GM19193 (cell line): Measurements from ENCODE around the gene RAB44.

Experiments
- POLR2A ChIP-seq: IDR thresholded peaks from 4 replicates; pipeline ENCODE4 v1.6.1; 2011; ENCODE audit not compliant: insufficient read depth, insufficient read length; ENCODE audit errors: extremely low read depth

RAB44 gene

DNA sequence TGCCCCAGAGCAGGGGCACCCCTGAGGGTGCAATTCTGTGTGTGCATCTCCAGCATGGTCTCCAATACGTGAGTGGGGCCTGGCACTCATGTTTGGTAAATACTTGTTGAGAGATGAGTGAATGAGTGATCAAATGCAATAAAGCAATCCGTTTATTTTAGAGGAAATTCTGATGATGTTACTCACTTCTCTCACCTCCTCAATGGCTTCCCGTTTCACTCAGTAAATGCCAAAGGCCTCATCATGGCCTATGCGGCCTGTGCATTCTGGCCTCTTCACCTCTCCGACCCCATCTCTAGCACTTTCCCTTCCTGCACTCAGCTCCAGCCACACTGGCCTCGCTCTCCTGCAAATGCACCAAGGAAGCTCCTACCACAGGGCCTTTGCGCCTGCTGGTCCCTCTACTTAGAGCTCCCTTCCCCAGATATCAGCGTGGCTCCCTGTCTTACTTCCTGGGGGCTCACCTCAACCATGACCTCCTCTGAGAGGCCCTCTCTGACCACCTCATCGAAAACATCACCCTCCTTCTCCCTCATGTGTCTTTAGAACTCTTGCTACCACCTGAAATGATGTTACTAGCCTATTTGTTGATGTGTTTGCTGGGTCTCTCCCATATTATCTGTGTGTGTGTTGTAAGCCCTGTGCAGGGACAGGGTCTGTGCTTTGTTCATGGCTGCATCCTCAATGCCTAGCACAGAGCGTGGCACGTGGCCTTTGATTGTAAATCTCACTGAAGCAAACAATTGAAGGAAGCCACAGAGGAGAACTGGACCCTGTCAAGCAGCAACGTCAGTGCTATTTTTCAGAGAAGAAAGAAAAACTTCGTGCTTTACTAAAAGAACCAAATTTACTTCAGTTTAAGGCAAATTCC is 42.6 kb downstream of the RAB44 start:
- TF ChIP-seq POLR2A = no peak

DNA sequence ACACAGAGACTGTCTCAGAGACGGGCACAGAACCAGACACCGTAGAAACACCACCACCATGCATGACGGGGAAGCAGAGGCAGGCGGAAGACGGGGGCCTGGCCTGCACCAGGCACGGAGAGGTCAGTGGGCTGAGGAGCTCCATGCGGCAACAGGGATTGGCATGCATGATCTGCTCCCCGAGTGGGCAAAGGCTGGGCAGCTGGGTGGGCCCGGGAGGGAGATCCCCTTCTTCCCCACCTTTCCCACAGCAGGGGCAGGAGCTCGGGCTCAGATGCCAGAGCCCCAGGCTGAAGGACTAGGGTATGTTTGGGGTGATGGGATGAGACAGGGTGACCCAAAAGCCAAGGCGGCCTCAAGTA is 43.2 kb downstream of the RAB44 start:
- no peak for TF ChIP-seq POLR2A

DNA sequence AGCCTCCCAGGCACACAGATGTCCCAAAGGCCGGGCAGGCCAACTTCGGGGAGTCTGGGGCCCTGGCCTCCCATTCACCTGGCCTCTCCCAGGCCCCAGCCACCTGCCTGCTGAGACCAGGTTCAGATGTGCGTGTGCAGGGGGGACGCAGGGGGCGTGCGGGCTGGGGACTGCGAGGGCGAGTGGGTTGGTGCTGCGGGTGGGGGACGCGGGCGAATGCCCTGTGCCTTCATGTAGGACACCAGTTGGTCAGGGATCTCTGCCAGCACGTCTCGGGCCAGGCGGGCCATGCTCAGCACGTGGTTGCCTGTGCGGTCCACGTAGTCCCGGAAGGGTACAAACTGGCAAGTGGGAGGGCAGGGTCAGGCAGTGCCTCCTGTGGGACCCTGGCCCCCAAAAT is 44.5 kb downstream of the RAB44 start:
- TF ChIP-seq POLR2A = no peak

DNA sequence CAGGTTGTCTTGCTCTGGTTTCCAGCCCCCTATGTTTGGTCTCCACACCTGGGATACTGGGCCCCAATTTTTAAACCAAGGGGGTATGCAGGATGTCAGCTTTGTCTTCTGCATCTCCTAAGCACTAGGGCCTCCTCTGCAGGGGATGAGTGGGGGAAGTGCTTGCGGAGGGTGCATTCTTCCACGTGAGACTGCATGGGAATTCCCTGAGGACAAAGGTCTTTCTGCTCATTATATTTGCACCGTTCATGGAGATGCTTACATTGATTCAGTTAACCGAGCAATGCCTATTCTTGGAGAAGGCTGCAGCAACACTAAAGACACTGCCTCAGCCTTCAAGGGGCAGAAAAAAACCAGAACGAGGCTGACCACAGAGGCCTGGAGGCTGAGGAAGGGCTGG is 45.4 kb downstream of the RAB44 start:
- TF ChIP-seq POLR2A = no peak

DNA sequence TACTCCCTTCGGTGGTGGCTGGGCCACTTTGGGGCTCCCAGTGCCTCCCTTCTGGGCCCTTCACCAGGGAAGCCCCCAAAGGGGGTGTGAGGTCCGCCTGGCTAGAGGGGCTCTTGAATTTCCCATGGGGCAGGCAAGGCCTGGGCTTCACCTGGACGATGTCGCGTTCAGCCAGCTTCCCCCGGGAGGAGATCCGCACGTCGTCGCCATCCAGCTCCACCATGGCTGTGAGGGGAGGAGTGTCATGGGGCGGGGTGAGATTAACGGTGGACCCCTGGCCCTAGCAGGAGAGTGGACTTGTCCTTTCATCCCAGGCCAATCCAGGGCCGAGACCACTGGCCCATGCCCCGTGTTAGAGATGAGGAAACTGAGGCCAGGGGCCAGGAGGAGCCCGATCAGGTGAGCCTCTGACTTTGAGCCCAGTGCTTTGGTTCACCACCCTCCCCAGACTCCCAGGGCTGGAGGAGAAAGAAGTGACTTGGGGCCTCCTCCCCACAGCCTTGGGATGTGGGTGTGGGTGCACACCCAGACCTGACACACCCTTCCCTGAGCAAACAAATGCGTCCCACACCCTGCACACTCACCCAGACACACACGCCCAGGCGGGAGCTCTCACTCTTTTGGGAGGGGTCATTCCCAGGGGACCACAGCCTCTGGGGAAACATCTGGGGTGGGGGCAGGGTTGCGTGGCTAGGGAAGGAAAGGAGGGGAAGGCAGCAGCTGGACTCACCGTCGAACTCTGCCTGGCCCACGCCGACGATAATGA is 46.1 kb downstream of the RAB44 start:
- TF ChIP-seq POLR2A = no peak

DNA sequence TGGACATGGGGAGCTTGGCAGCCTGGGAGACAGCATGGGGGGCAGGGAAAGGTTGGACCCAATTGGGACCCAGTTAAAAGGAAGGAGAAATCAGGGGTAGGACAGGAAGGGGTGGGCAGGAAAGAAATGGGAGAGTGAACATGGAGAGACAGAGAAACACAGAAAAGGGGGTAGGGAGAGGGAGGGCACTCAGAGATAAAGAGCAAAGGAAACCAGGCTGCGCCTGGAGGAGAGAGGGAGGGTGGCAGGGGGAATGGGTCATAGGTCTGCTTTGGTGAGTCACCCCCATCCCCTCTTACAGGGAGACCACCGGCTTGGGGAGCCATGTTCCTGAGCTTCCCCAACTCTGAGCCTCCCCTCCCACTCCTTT is 46.7 kb downstream of the RAB44 start:
- no peak for TF ChIP-seq POLR2A

DNA sequence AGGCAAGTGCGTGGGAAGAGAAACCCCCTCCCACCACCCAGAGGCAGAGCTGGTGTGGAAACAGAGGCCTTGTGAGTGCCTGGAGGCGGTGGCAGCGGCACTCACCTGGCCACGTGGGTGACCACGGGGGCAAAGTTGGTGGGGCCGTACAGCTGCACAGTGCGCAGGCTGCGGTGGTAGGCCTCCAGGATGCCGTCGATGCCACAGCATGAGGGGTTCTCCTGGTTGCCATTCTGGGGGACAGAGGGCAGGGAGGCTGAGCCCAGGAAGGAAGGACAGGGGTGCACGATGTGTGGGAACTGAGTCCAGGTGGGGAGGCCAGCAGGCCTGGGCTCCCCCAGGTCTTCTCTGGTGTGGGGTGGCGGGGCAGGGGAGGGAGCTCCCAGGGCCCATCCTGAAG is 47.7 kb downstream of the RAB44 start:
- TF ChIP-seq POLR2A = no peak

DNA sequence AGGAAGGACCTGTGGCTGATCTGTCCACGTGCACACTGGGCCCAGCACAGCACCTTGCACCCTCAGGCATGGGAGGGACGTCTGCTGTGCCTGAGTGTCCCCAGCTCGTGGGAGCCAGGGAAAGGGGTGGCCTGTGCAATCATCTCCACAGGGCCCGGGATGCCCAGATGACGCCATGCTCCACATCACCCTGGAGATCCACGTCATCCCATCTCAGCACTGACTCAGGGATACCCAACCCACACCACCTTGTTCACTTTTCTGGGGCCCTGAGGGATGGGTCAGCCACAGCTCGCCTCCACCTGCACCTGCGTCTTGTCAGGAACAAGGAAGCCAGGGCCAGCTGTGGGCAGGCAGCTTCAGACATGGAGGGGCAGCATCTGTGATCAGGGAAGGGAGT is 48.2 kb downstream of the RAB44 start:
- no peak for TF ChIP-seq POLR2A

DNA sequence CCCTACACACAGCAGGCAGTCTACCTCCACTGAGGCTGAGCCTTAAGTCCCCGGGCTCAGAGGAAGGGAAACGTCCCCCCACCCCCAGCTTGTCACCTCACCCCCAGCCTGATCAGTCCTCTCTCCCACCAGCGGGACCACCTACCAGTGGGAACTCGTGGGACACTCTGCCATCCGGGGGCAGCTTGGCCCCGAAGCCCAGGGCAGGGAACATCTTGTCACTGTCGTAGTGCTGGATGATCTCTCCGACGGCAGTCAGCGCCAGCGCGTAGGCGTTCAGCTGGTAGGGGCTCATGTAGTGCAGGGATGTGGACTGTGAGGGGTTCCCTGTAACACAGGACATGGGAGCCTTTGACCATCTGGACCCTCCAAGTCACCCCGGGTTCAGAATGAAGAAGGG is 48.6 kb downstream of the RAB44 start:
- no peak for TF ChIP-seq POLR2A

DNA sequence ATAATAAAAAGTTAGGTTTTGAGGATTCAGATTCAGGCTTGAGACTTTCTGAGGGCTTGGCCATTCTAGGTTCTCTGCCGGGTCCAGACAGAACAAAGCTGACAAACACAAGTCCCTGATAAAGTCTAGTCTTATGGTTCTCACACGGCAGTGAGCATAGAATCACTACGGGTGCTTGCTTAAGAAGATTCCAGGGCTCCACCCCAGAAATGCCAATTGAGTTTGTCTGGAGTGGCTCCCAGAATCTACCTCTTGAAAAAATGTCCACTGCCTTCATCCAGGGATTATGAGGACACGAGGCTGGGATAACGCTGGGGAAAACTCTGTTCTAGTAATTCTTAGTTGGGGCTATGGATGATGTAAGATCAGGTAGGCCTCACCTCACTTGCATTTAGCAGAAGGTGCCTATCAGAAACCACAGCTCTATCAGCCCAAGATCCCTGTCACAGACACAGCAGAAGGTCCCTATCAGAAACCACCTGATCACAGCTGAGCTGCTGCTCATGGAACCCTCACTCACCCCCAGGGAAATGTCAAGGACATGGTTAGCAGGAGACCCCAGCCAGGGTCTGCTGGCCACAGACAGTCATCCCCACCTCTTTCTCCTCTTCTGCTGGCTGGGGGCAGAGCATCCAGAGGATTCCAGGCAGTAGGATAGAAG is 52.3 kb downstream of the RAB44 start:
- TF ChIP-seq POLR2A = no peak

DNA sequence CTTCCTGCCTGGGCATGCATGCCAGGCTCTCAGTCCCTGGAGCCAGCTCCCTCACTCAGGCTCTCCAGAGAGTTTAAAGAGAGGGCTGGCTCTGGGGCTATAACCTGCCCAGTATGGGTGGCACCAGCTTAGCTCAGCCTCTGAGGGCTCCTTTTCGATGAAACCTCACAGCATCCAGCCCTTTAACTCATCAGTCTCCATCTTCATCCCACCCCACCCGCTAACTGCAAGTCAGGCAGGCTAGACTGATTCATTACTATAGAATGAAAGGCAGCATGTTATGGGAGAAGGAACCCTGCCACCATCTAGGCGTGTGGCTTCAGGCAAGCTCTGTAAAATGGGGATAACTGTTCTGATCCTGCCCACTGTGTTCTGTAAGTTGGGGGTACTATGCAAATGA is 53.5 kb downstream of the RAB44 start:
- no peak for TF ChIP-seq POLR2A

DNA sequence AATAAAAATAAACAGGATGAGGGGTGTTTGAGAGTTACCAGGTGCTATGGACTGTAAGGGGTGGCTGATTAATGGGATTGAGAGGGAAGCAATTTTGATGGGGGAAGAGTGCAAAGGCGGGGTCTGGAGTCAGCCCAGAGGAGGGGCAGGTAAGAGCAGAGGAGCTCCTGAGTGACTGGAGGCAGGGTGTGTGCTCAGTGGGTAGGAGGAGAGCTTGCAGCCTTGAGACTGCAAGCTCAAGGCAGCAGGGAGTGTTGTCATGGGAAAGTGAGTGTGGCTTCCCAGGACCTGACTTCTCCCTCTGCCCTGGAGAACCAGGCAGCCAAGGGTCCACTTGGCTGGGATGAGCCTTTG is 54.2 kb downstream of the RAB44 start:
- TF ChIP-seq POLR2A = no peak

DNA sequence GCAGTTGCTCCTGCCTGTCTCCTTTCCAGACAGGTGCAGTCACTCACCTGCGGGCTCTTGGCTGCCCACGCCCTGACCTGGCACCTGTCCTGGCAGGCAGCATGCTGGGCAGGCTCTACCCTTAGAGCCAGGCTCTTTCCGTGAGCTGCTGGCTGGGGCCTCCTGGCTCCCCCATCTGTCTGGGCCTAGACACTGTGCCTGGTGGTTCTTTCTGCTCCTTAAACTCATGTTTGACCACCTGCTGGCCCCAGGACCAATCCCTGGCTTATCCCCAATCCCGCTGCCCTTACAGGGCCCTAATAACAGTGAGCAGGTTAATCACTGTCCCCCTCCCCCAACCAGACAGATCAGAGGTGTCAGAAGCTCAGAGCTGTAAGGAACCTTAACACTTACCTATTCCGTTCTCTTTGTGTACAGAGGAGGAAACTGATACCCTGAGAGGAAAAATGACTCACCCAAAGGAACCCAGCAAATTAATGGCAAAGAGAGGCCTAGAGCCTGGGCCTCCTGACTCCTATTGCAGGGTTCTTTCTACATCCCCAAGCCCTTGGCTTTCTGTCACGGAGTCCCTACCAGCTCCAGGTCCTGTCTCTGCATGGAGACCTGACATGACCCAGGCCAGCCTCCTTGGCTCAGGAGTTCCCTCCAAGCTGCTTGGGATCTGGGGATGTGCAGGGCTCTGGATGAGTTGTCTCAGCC is 54.7 kb downstream of the RAB44 start:
- TF ChIP-seq POLR2A = no peak

DNA sequence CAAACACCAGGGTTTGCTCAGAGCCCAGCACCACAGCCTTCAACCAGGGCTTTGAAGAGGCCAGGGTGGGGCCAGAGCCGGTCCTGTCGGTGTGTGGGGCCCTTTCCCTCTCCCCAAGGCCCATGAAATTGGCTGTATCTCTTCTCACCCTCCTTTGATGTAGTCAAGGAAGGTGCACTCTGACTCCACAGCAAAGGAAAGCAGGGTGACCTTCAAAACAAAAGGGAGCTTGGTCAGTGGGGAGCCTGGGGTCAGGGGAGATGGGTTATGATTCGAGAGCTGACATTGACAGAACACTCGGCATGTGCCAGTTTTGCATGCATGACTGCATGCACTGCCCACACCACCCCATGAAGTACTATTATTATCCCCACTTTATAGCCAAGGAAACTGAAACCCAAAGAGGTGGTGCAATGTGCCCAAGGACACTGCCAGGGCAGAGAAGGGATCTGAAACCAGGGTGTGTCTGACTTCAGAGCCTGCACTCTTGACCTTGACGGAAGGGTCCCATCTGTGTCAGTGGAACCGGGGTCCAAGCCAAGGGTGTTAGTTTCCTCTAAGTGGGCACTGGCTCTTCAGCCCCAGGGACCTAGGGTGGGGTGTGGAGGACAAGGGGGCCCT is 55.4 kb downstream of the RAB44 start:
- no peak for TF ChIP-seq POLR2A
